K562 (cell line): ENCODE results near the gene CUX1. TPM values are rescaled to one million over a fixed set of nuclear protein-coding genes. Genes with fewer than 3 reads are reported as not detected.

Source experiments
- ADNP ChIP-seq: fragments of 200-800 bp; sonication (Bioruptor generic); IDR thresholded peaks from 2 replicates; pipeline ENCODE4 v1.6.1; 2016; ENCODE audit warnings: missing genetic modification characterization, missing compliant biosample characterization
- CBX3 ChIP-seq, 2 experiments: IDR thresholded peaks; 1 replicate in 1 of 2; 2 replicates in 1 of 2; pipeline ENCODE4 v1.6.1; 2012; ENCODE audit warnings: inconsistent platforms in 2 of 2, low read length in 2 of 2, borderline replicate concordance in 1 of 2, control low read depth in 1 of 2
- EHMT2 ChIP-seq: fragments of 450-650 bp; IDR thresholded peaks from 2 replicates; pipeline ENCODE4 v1.6.1; 2018; ENCODE audit warnings: antibody characterized with exemption
- GABPB2 ChIP-seq: fragments of 250-450 bp; sonication (Bioruptor Pico); conservative IDR thresholded peaks from 2 replicates; pipeline ENCODE4 v1.5.1; 2021; ENCODE audit warnings: mild to moderate bottlenecking
- HMGN3 ChIP-seq: IDR thresholded peaks from 2 replicates; pipeline ENCODE4 v1.6.1; 2011; ENCODE audit warnings: borderline replicate concordance, low read depth, mild to moderate bottlenecking, mixed read lengths, low read length; ENCODE audit not compliant: insufficient read length; ENCODE audit errors: extremely low read depth
- HOXB6 ChIP-seq: fragments of 250-450 bp; sonication (Bioruptor Pico); IDR thresholded peaks from 2 replicates; pipeline ENCODE4 v1.5.1; 2022; ENCODE audit warnings: mild to moderate bottlenecking, borderline replicate concordance
- KLF13 ChIP-seq: fragments of 450-650 bp; IDR thresholded peaks from 2 replicates; pipeline ENCODE4 v1.6.1; 2016; ENCODE audit warnings: missing genetic modification characterization, low read depth, mild to moderate bottlenecking, missing compliant biosample characterization, moderate library complexity, borderline replicate concordance
- POU5F1 ChIP-seq: fragments of 150-350 bp; IDR thresholded peaks from 2 replicates; pipeline ENCODE4 v1.6.1; 2014; ENCODE audit warnings: borderline replicate concordance, low read length, low read depth, mild to moderate bottlenecking; ENCODE audit not compliant: partially characterized antibody
- RAD51 ChIP-seq: fragments of 450-650 bp; IDR thresholded peaks from 2 replicates; pipeline ENCODE4 v1.7.1; 2016; ENCODE audit warnings: low read depth, mild to moderate bottlenecking, borderline replicate concordance
- RFX1 ChIP-seq: fragments of 450-650 bp; IDR thresholded peaks from 2 replicates; pipeline ENCODE4 v1.6.1; 2016; ENCODE audit warnings: mild to moderate bottlenecking, moderate library complexity
- STAT5B ChIP-seq: fragments of 250-450 bp; sonication (Bioruptor Pico); IDR thresholded peaks from 2 replicates; pipeline ENCODE4 v1.8.0; 2021; ENCODE audit warnings: mild to moderate bottlenecking, inconsistent platforms
- ZNF263 ChIP-seq: sonication (generic); formaldehyde crosslinking; IDR thresholded peaks from 2 replicates; pipeline ENCODE4 v1.8.0; 2022; ENCODE audit warnings: mild to moderate bottlenecking, missing genetic modification reagents, borderline replicate concordance
- ZNF699 ChIP-seq: fragments of 250-450 bp; sonication (Bioruptor Pico); IDR thresholded peaks from 2 replicates; pipeline ENCODE4 v1.8.0; 2021; ENCODE audit warnings: mild to moderate bottlenecking, moderate library complexity; ENCODE audit not compliant: insufficient replicate concordance
- polyA plus RNA-seq, 8 experiments: library from polyadenylated mRNA; depleted of rRNA in 4 of 8; stranded (reverse) in 5 of 8; unstranded in 3 of 8; fragments of >200 nt; fragmentation: Nextera tagmentation in 2 of 8; fragmentation: Illumina TruSeq in 1 of 8; extraction: Ambion mirVana in 2 of 8; extraction: Trizol in 1 of 8; gene quantifications; 2 replicates each; pipeline versions ENCODE4 v1.2.1 to v1.2.3, GENCODE V29; 2011 to 2014; ENCODE audit warnings: inconsistent platforms in 1 of 8, missing spikeins in 1 of 8
- total RNA-seq, 7 experiments: library from RNA; depleted of rRNA in 6 of 7; stranded (reverse); fragments of >200 nt in 6 of 7; fragmentation: Illumina TruSeq in 2 of 7; extraction: Trizol in 2 of 7; gene quantifications; 2 replicates each; pipeline versions ENCODE4 v1.2.1 to v1.2.3, GENCODE V29; 2011 to 2021; ENCODE audit warnings: low replicate concordance in 1 of 7
- TF ChIP-seq, protein P1 (sequence below): fragments of 250-450 bp; sonication (Bioruptor Pico); IDR thresholded peaks from 2 replicates; pipeline ENCODE4 v1.6.1; 2021; ENCODE audit warnings: mild to moderate bottlenecking
- TF ChIP-seq, protein P2 (sequence below), 2 experiments: fragments of 250-450 bp in 1 of 2; fragments of 450-650 bp in 1 of 2; sonication (Bioruptor Pico) in 1 of 2; IDR thresholded peaks; 2 replicates each; pipeline versions ENCODE4 v1.6.1 to v1.8.0; 2016 to 2021; ENCODE audit warnings: mild to moderate bottlenecking in 2 of 2, moderate library complexity in 2 of 2, missing compliant biosample characterization in 1 of 2, missing genetic modification characterization in 1 of 2
- TF ChIP-seq, protein P3 (sequence below): fragments of 450-650 bp; conservative IDR thresholded peaks from 2 replicates; pipeline ENCODE4 v1.6.1; 2016; ENCODE audit warnings: missing genetic modification characterization, low read depth, mild to moderate bottlenecking, missing compliant biosample characterization, moderate library complexity
- TF ChIP-seq, protein P4 (sequence below), 3 experiments: fragments of 200-800 bp in 1 of 3; fragments of 250-450 bp in 1 of 3; fragments of 450-650 bp in 1 of 3; sonication (Bioruptor Pico) in 1 of 3; sonication (Bioruptor generic) in 1 of 3; formaldehyde crosslinking in 1 of 3; IDR thresholded peaks; 2 replicates each; pipeline versions ENCODE4 v1.6.1 to v1.8.0; 2016 to 2022; ENCODE audit warnings: mild to moderate bottlenecking in 2 of 3, missing genetic modification characterization in 2 of 3, missing compliant biosample characterization in 1 of 3, moderate library complexity in 1 of 3
- TF ChIP-seq, protein P5 (sequence below): fragments of 450-650 bp; IDR thresholded peaks from 2 replicates; pipeline ENCODE4 v1.6.1; 2017; ENCODE audit warnings: mild to moderate bottlenecking, moderate library complexity

Gene CUX1
- total and polyA plus RNA-seq, 9 of the 15 experiments (the other 6 are each of a cell fraction or from before 2014, with no cell fraction given), result 3.6 to 55.3 (median 25.2) TPM

GRCh38 chr7:101814081-101814990, 3.1 kb upstream of the CUX1 start (continued):
- TF ChIP-seq HMGN3 (peak; percentile 31), ZNF699 (CRISPR knock-in tag) (no peak), POU5F1 (no peak), ZNF263 (CRISPR knock-in tag) (no peak), ADNP (tag) (0 out of 2 replicates have a peak, but pooled peaks have one; percentile 56), HOXB6 (CRISPR knock-in tag) (no peak), EHMT2 (no peak), RFX1 (no peak), CBX3 (IDR thresholded peaks at IDR 0.05; ENCODE audit: borderline replicate concordance in 1 of 2, low read length in 2 of 2) (peak in 1 of 2 experiments; percentile 13; a peak in 1 of 3 replicates), KLF13 (tag) (no peak), STAT5B (CRISPR knock-in tag) (no peak), GABPB2 (no peak), RAD51 (no peak)
- TF ChIP-seq, protein P1, sequence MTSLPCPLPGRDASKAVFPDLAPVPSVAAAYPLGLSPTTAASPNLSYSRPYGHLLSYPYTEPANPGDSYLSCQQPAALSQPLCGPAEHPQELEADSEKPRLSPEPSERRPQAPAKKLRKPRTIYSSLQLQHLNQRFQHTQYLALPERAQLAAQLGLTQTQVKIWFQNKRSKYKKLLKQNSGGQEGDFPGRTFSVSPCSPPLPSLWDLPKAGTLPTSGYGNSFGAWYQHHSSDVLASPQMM (CRISPR knock-in tag), result no peak
- TF ChIP-seq, protein P2, sequence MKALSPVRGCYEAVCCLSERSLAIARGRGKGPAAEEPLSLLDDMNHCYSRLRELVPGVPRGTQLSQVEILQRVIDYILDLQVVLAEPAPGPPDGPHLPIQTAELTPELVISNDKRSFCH (CRISPR knock-in tag; IDR thresholded peaks at IDR 0.05), result no peak
- TF ChIP-seq, protein P2 (tag; IDR thresholded peaks at IDR 0.05), result peak; percentile 72; the same call in 1 of the 2 replicates
- TF ChIP-seq, protein P3, sequence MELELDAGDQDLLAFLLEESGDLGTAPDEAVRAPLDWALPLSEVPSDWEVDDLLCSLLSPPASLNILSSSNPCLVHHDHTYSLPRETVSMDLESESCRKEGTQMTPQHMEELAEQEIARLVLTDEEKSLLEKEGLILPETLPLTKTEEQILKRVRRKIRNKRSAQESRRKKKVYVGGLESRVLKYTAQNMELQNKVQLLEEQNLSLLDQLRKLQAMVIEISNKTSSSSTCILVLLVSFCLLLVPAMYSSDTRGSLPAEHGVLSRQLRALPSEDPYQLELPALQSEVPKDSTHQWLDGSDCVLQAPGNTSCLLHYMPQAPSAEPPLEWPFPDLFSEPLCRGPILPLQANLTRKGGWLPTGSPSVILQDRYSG, result no peak
- TF ChIP-seq, protein P4, sequence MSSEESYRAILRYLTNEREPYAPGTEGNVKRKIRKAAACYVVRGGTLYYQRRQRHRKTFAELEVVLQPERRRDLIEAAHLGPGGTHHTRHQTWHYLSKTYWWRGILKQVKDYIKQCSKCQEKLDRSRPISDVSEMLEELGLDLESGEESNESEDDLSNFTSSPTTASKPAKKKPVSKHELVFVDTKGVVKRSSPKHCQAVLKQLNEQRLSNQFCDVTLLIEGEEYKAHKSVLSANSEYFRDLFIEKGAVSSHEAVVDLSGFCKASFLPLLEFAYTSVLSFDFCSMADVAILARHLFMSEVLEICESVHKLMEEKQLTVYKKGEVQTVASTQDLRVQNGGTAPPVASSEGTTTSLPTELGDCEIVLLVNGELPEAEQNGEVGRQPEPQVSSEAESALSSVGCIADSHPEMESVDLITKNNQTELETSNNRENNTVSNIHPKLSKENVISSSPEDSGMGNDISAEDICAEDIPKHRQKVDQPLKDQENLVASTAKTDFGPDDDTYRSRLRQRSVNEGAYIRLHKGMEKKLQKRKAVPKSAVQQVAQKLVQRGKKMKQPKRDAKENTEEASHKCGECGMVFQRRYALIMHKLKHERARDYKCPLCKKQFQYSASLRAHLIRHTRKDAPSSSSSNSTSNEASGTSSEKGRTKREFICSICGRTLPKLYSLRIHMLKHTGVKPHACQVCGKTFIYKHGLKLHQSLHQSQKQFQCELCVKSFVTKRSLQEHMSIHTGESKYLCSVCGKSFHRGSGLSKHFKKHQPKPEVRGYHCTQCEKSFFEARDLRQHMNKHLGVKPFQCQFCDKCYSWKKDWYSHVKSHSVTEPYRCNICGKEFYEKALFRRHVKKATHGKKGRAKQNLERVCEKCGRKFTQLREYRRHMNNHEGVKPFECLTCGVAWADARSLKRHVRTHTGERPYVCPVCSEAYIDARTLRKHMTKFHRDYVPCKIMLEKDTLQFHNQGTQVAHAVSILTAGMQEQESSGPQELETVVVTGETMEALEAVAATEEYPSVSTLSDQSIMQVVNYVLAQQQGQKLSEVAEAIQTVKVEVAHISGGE (CRISPR knock-in tag; IDR thresholded peaks at IDR 0.05), result peak in 1 of 3 experiments; percentile 34; a peak in 2 of 6 replicates
- TF ChIP-seq, protein P5, sequence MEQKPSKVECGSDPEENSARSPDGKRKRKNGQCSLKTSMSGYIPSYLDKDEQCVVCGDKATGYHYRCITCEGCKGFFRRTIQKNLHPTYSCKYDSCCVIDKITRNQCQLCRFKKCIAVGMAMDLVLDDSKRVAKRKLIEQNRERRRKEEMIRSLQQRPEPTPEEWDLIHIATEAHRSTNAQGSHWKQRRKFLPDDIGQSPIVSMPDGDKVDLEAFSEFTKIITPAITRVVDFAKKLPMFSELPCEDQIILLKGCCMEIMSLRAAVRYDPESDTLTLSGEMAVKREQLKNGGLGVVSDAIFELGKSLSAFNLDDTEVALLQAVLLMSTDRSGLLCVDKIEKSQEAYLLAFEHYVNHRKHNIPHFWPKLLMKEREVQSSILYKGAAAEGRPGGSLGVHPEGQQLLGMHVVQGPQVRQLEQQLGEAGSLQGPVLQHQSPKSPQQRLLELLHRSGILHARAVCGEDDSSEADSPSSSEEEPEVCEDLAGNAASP, result no peak
